DND-41 (cell line): ENCODE measurements around the gene PRKAG2.

Experiments
- ATAC-seq: fragments of 200-7000 bp; cut with Tn5 transposase; 3 replicates; pipeline ENCODE4 v1.9.1; 2021; ENCODE audit warnings: low read depth; ENCODE audit not compliant: insufficient read depth
- DNase-seq: peaks from one replicate; pipeline ENCODE4 v3.0.0-alpha.2; 2020
- H2AFZ ChIP-seq: 2 replicates; pipeline ENCODE4 v1.6.0; 2012; ENCODE audit warnings: low read depth, low read length
- H3K27ac ChIP-seq: 2 replicates; pipeline ENCODE4 v1.5.1; 2012; ENCODE audit warnings: low read length, inconsistent platforms
- H3K27me3 ChIP-seq: fragments of 200-600 bp; sonication (generic); 2 replicates; pipeline ENCODE4 v1.6.0; 2012; ENCODE audit warnings: low read length, mild to moderate bottlenecking, inconsistent platforms; ENCODE audit not compliant: insufficient read depth, poor library complexity
- H3K36me3 ChIP-seq: 2 replicates; pipeline ENCODE4 v1.5.1; 2012; ENCODE audit warnings: low read length, inconsistent platforms; ENCODE audit not compliant: insufficient read depth
- H3K4me1 ChIP-seq: 2 replicates; pipeline ENCODE4 v1.5.1; 2012; ENCODE audit warnings: mild to moderate bottlenecking, low read length; ENCODE audit not compliant: insufficient read depth
- H3K4me2 ChIP-seq: 2 replicates; pipeline ENCODE4 v1.6.0; 2012; ENCODE audit warnings: mild to moderate bottlenecking, moderate library complexity, low read length, inconsistent platforms; ENCODE audit not compliant: insufficient read depth
- H3K4me3 ChIP-seq, 2 experiments: fragments of 200-600 bp in 1 of 2; shearing (Covaris generic) in 1 of 2; 2 replicates each; pipeline ENCODE4 v1.5.1; 2012 to 2016; ENCODE audit warnings: inconsistent platforms in 2 of 2, low read length in 2 of 2, mild to moderate bottlenecking in 2 of 2, low read depth in 1 of 2, moderate library complexity in 1 of 2
- H3K79me2 ChIP-seq: 2 replicates; pipeline ENCODE4 v1.6.0; 2012; ENCODE audit warnings: low read length, inconsistent platforms; ENCODE audit not compliant: insufficient read depth
- H3K9ac ChIP-seq: 2 replicates; pipeline ENCODE4 v1.6.0; 2012; ENCODE audit warnings: low read depth, mild to moderate bottlenecking, inconsistent platforms, low read length, moderate library complexity
- H3K9me3 ChIP-seq: 2 replicates; pipeline ENCODE4 v1.5.1; 2012; ENCODE audit warnings: low read length, moderate library complexity, mild to moderate bottlenecking, inconsistent platforms; ENCODE audit not compliant: insufficient read depth, severe bottlenecking
- H4K20me1 ChIP-seq: 2 replicates; pipeline ENCODE4 v1.6.0; 2012; ENCODE audit warnings: low read length; ENCODE audit not compliant: insufficient read depth
- EZH2 ChIP-seq: IDR thresholded peaks from 3 replicates; pipeline ENCODE4 v1.6.1; 2012; ENCODE audit warnings: borderline replicate concordance, low read depth, mild to moderate bottlenecking, moderate library complexity, low read length, inconsistent platforms; ENCODE audit not compliant: severe bottlenecking
- TF ChIP-seq, protein P1 (sequence below): IDR thresholded peaks from 2 replicates; pipeline ENCODE4 v1.5.1; 2012; ENCODE audit warnings: borderline replicate concordance, low read length, moderate library complexity, mild to moderate bottlenecking; ENCODE audit not compliant: poor library complexity, severe bottlenecking; ENCODE audit errors: extremely low read depth

The PRKAG2 gene

DNA sequence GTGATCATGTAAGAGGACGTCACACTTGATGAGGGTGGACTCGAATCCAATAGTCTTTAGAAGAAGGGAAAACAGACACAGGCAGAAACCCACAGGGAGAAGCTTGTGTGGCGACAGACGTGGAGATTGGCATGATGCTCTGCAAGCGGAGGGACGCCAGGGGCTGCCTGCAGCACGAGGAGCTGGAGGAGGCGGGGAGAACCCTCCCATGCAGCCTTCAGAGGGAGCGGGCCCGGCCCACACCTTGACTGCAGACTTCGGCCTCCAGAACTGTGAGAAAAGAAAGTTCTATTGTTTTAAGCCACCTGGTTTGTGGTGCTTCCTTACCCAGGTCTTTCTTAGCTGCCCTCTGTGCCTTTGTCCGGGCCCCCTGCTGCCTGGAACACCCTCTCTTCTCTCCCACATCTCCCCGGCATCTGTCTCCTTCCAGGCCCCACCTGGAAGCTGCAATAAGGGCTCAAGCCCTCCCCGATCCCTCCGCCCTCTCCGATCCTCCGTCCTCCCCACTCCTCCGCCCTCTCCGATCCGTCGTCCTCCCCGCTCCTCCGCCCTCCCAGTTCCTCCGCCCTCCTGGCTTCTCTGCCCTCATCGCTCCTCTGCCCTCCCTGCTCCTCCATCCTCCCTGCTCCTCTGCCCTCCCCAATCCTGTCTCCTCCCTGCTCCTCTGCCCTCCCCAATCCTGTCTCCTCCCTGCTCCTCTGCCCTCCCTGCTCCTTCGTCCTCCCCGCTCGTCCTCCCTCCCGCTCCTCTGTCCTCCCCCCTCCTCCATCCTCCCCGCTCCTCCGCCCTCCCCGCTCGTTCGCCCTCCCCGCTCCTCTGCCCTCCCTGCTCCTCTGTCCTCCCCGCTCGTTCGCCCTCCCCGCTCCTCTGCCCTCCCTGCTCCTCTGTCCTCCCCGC, 17.4 kb upstream of the PRKAG2 start:
- TF ChIP-seq, protein P1, sequence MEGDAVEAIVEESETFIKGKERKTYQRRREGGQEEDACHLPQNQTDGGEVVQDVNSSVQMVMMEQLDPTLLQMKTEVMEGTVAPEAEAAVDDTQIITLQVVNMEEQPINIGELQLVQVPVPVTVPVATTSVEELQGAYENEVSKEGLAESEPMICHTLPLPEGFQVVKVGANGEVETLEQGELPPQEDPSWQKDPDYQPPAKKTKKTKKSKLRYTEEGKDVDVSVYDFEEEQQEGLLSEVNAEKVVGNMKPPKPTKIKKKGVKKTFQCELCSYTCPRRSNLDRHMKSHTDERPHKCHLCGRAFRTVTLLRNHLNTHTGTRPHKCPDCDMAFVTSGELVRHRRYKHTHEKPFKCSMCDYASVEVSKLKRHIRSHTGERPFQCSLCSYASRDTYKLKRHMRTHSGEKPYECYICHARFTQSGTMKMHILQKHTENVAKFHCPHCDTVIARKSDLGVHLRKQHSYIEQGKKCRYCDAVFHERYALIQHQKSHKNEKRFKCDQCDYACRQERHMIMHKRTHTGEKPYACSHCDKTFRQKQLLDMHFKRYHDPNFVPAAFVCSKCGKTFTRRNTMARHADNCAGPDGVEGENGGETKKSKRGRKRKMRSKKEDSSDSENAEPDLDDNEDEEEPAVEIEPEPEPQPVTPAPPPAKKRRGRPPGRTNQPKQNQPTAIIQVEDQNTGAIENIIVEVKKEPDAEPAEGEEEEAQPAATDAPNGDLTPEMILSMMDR: no peak
- ATAC-seq (no peak), DNase-seq (no peak)
- Histone ChIP-seq H3K36me3 (no peaks in the 10 kb centered on the region), H3K9ac (no peak overlapping the region), H3K4me3 (no peak overlapping the region), H3K79me2 (no peaks in the 10 kb centered on the region), H3K9me3 (no peaks in the 10 kb centered on the region), H3K27ac (no peak overlapping the region), H3K4me1 (no peaks in the 10 kb centered on the region), H3K4me2 (no peak overlapping the region), H2AFZ (no peak overlapping the region), H4K20me1 (no peaks in the 10 kb centered on the region), H3K27me3 (peaks cover 9% of the 10 kb centered on the region)

DNA sequence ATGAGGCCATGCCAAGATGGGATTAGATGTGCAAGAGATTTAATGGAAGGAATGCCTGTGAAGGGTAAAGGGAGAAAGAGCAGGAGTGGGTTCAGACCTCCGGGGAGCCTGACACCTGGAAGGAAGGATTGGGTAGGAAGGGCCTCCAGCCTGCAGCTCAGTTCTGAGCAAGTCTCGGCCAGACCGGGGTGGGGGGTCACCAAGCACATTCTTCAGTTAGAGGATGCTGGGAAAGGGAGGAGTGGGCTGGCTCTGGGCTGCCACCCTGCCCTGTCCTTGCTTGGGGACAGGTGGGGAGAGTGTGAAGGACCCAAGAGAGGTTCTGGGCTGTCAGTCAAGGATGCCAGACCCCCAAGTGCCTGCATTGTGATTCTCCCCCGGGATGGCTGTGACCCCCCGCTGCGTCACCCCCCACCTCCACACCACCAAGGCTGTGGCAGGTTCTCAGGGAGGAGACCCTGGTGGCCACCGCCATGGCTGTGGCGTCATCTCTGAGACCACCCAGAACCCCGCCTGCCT, 16.5 kb upstream of the PRKAG2 start:
- TF ChIP-seq EZH2: no peak
- TF ChIP-seq, protein P1: no peak

DNA sequence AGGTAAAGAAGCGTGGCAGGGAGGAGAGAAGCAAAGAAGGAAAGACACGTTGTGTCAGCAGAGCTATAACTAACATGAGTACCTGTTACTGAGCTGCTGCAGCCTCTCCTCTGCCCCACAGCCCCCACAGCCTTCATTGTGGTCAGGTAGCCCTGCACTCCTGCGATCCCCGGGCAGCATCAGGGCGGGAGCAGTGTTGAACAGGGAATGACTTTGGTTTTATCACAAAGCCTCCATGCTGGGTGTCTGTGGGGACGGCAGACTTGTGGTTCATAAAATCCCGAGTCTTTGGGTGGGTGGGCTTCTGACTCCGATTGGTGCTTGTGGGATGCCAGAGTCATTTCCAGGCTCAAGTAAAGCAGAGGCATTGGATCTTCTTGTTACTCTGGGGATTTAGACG, 14.8 kb upstream of the PRKAG2 start:
- H3K4me1 ChIP-seq: no peaks in the 10 kb centered on the region
- H3K79me2 ChIP-seq: no peaks in the 10 kb centered on the region
- TF ChIP-seq, protein P1: no peak
- no peak for TF ChIP-seq EZH2
- H3K4me3 ChIP-seq: no peak overlapping the region
- no peaks in the 10 kb centered on the region for H3K9me3 ChIP-seq
- no peak for DNase-seq
- peaks cover 9% of the 10 kb centered on the region for H3K27me3 ChIP-seq
- no peaks in the 10 kb centered on the region for H4K20me1 ChIP-seq
- no peak for ATAC-seq
- no peak overlapping the region for H3K4me2 ChIP-seq
- H3K27ac ChIP-seq: no peak overlapping the region
- no peak overlapping the region for H3K9ac ChIP-seq
- no peak overlapping the region for H2AFZ ChIP-seq
- H3K36me3 ChIP-seq: no peaks in the 10 kb centered on the region

More for the DNA sequence above, 16.5 kb upstream of the PRKAG2 start:
- Histone ChIP-seq H3K27me3 (peaks cover 9% of the 10 kb centered on the region), H3K4me3 (no peak overlapping the region), H2AFZ (no peak overlapping the region), H3K9me3 (no peaks in the 10 kb centered on the region), H3K9ac (no peak overlapping the region), H3K4me2 (no peak overlapping the region), H3K79me2 (no peaks in the 10 kb centered on the region), H3K27ac (no peak overlapping the region), H4K20me1 (no peaks in the 10 kb centered on the region), H3K36me3 (no peaks in the 10 kb centered on the region), H3K4me1 (no peaks in the 10 kb centered on the region)
- DNase-seq (no peak), ATAC-seq (no peak)
